Activated naive CD8-positive, alpha-beta T cell treated with anti-CD3 and anti-CD28 coated beads for 36 hours (primary cell): ENCODE measurements around the gene TMEM45B. TPM values are rescaled to one million over a fixed set of nuclear protein-coding genes. Genes with fewer than 3 reads are reported as not detected.

ENCODE experiments used
- DNase-seq: peaks from one replicate; pipeline ENCODE4 v3.0.0; 2021
- H3K27ac Mint-ChIP-seq: one replicate; pipeline ENCODE4 v1.8.0; 2022; ENCODE audit warnings: mild to moderate bottlenecking, moderate library complexity, mixed read lengths
- H3K27me3 Mint-ChIP-seq: one replicate; pipeline ENCODE4 v1.8.0; 2022; ENCODE audit warnings: mild to moderate bottlenecking, mixed read lengths
- H3K36me3 Mint-ChIP-seq: one replicate; pipeline ENCODE4 v1.8.0; 2021; ENCODE audit warnings: mild to moderate bottlenecking, mixed read lengths
- H3K4me1 Mint-ChIP-seq: one replicate; pipeline ENCODE4 v1.8.0; 2021; ENCODE audit warnings: mixed read lengths
- H3K4me3 Mint-ChIP-seq: one replicate; pipeline ENCODE4 v1.8.0; 2022; ENCODE audit warnings: mild to moderate bottlenecking, moderate library complexity, mixed read lengths
- H3K9me3 Mint-ChIP-seq: one replicate; pipeline ENCODE4 v1.8.0; 2022; ENCODE audit warnings: mixed read lengths
- total RNA-seq, 2 experiments: library from RNA; stranded (reverse); gene quantifications; one replicate each; pipeline ENCODE4 v1.2.3, GENCODE V29; 2021

TMEM45B gene
- total RNA-seq, 2 experiments from 2014 or later, result 0.58 to 0.64 TPM

- Mint-ChIP-seq H3K4me3 (peak within 1 kb of the TSS; percentile 88), H3K4me1 (peaks cover 32% of the 10 kb centered on the region), H3K27me3 (no peaks in the 10 kb centered on the region), H3K9me3 (no peaks in the 10 kb centered on the region), H3K36me3 (peaks cover 27% of the 10 kb centered on the region), H3K27ac (peak within 1 kb of the TSS; percentile 83)
- DNase-seq, result peak; percentile 90
These were observed 79.7 kb downstream of the TMEM45B start, which contains the start of gene NFRKB for GRCh38 chr11:129895126-129896041. Gene NFRKB (minus strand): TSS chr11:129895578. CDS start chr11:129892849, 2,729 bp downstream.

GRCh38 chr11:129896062-129896461 is 80.4 kb downstream of the TMEM45B start:
- Mint-ChIP-seq H3K4me3 (peak overlapping the region; percentile 88), H3K27ac (peak overlapping the region; percentile 61), H3K9me3 (no peaks in the 10 kb centered on the region), H3K36me3 (peaks cover 27% of the 10 kb centered on the region), H3K4me1 (peaks cover 32% of the 10 kb centered on the region), H3K27me3 (no peaks in the 10 kb centered on the region)
- DNase-seq, result no peak

- no peaks in the 10 kb centered on the region for H3K9me3 Mint-ChIP-seq
- peaks cover 15% of the 10 kb centered on the region for H3K36me3 Mint-ChIP-seq
These were observed 89.8 kb downstream of the TMEM45B start for GRCh38 chr11:129905402-129905801.

More at GRCh38 chr11:129905402-129905801, 89.8 kb downstream of the TMEM45B start:
- no peak for DNase-seq
- Mint-ChIP-seq H3K4me3 (no peak overlapping the region), H3K4me1 (no peaks in the 10 kb centered on the region), H3K27me3 (no peaks in the 10 kb centered on the region), H3K27ac (no peak overlapping the region)

Other genes starting within 250 kb of the TMEM45B start
- gene NFRKB, start 79.7 kb downstream of the TMEM45B start, total RNA-seq, result 10 to 100 TPM; 33.1 to 33.2 TPM
- gene PRDM10, start 187.0 kb downstream of the TMEM45B start, total RNA-seq, result 10 to 100 TPM; 10.7 to 11.0 TPM